ENCODE measurements around the gene IGFBP2.

The IGFBP2 gene

GRCh38 chr2:216693414-216694080 is 60.3 kb downstream of the IGFBP2 start:
- Histone ChIP-seq H3K4me3 (ENCODE audit: low read depth in 1 of 2, low read length in 1 of 2) (no peak overlapping the region), H3K27ac (no peak overlapping the region), H3K9me3 (no peaks in the 10 kb centered on the region), H3K36me3 (no peaks in the 10 kb centered on the region), H3K27me3 (peaks cover 100% of the 10 kb centered on the region), H3K4me1 (ENCODE audit: control insufficient read depth in 1 of 2, insufficient read depth in 1 of 2, low read depth in 1 of 2, low read length in 1 of 2) (no peaks in the 10 kb centered on the region)
- no peak for TF ChIP-seq CTCF (IDR thresholded peaks at IDR 0.05)

DNA sequence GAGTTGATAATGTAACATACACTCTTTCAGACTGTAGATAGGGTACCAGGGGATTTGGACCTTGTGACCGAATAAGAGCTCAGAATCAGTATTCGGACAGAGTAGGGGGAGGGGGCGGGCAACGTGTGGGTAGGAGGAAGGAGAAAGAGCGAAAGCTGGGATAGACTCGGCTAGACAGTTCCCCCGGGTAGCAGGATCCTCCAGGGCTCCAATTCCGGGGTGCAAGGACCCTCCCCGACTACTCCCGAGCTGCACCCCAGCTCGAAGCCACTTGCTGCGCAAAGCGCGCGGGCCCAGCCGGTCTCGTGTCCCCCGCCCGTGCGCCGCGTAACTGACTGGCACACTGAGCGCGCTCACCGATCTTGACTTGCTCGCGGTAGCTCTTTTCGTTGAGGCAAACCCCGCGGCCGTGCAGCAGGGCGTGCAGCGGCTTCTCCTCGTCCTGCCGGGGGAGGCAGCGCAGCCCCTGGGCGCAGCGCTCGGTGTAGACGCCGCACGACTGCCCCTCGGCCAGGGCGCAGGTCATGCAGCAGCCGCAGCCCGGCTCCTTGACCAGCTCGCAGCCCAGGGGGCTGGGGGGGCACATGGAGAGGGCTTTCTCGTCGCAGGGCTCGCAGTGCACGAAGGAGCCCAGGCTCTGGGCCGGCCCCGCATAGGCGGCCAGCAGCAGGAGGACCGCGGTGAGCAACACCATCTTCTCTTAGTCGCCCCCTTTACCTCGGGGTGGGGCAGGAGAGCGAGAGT is 61.0 kb downstream of the IGFBP2 start:
- H3K27me3 ChIP-seq: peaks cover 100% of the 10 kb centered on the region
- no peaks in the 10 kb centered on the region for H3K4me1 ChIP-seq (ENCODE audit: control insufficient read depth in 1 of 2, insufficient read depth in 1 of 2, low read depth in 1 of 2, low read length in 1 of 2)
- no peak for TF ChIP-seq CTCF (IDR thresholded peaks at IDR 0.05)
- H3K4me3 ChIP-seq (ENCODE audit: low read depth in 1 of 2, low read length in 1 of 2): no peak overlapping the region
- H3K27ac ChIP-seq: no peak overlapping the region
- H3K9me3 ChIP-seq: no peaks in the 10 kb centered on the region
- H3K36me3 ChIP-seq: no peaks in the 10 kb centered on the region

DNA sequence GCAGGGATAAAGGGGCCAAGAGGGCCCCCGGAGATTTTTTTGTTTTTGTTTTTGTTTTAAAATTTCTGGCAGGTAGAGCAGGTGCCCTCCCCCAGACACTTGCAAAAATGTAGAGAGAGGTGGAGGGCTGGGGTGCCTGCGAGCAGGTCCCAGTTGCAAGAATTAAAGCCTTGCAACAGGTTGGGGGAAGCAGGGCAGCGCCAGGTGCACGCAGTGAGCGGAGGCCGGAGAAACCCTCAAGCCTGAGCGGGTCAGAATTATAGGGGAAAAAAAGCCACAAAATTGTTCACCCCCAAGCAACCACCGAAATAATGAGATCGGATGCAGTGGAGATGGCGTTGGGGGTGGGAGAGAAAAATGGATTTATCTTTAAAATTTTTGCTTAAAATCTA is 61.6 kb downstream of the IGFBP2 start:
- Histone ChIP-seq H3K4me3 (ENCODE audit: low read depth in 1 of 2, low read length in 1 of 2) (no peak overlapping the region), H3K27ac (no peak overlapping the region), H3K27me3 (peaks cover 100% of the 10 kb centered on the region), H3K4me1 (ENCODE audit: control insufficient read depth in 1 of 2, insufficient read depth in 1 of 2, low read depth in 1 of 2, low read length in 1 of 2) (no peaks in the 10 kb centered on the region), H3K9me3 (no peaks in the 10 kb centered on the region), H3K36me3 (no peaks in the 10 kb centered on the region)
- no peak for TF ChIP-seq CTCF (IDR thresholded peaks at IDR 0.05)

- H3K27ac ChIP-seq: no peak within 1 kb of the TSS
- no peak for TF ChIP-seq CTCF (IDR thresholded peaks at IDR 0.05)
- no peaks in the 10 kb centered on the region for H3K36me3 ChIP-seq
- H3K4me3 ChIP-seq (ENCODE audit: low read depth in 1 of 2, low read length in 1 of 2): no peak within 1 kb of the TSS
- H3K9me3 ChIP-seq: no peaks in the 10 kb centered on the region
- no peaks in the 10 kb centered on the region for H3K4me1 ChIP-seq (ENCODE audit: control insufficient read depth in 1 of 2, insufficient read depth in 1 of 2, low read depth in 1 of 2, low read length in 1 of 2)
- peaks cover 100% of the 10 kb centered on the region for H3K27me3 ChIP-seq
These were observed 62.2 kb downstream of the IGFBP2 start, which contains the start of gene IGFBP5 for GRCh38 chr2:216695401-216695821. Gene IGFBP5 (minus strand): TSS chr2:216695549. CDS start chr2:216694775, 774 bp downstream.

DNA sequence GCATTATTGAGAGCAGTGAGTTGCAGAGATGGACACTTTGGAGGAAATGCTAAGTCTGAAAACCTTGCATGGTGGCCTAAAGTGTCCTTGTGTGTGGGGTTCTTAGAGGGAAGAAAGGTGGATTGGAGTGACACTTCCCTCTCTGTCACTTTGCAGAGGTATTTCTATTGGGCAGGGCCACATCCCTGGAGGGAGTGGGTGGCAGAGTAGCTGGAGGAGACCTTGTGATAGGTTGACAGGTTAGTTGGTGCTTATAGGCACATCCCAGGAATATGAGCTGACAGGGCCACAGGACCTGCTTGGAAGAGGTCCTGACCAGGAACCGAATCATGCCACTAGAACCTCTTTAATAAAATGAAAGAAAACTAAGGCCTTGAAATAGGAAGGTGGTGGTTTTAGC is 63.1 kb downstream of the IGFBP2 start:
- Histone ChIP-seq H3K4me1 (ENCODE audit: control insufficient read depth in 1 of 2, insufficient read depth in 1 of 2, low read depth in 1 of 2, low read length in 1 of 2) (no peaks in the 10 kb centered on the region), H3K36me3 (no peaks in the 10 kb centered on the region), H3K4me3 (ENCODE audit: low read depth in 1 of 2, low read length in 1 of 2) (no peak overlapping the region), H3K27ac (no peak overlapping the region), H3K9me3 (no peaks in the 10 kb centered on the region), H3K27me3 (peaks cover 100% of the 10 kb centered on the region)
- TF ChIP-seq CTCF (IDR thresholded peaks at IDR 0.05): no peak

Measured in neutrophil (primary cell).